ENCODE data around the gene ELF1. TPM values are rescaled to one million over a fixed set of nuclear protein-coding genes. Genes with fewer than 3 reads are reported as not detected.

ELF1 gene
- total and polyA plus RNA-seq, 2 of the 8 experiments (the other 6 are each of a cell fraction or from before 2014, with no cell fraction given): 5.6 to 18.2 TPM

- TF ChIP-seq SP1 (IDR thresholded peaks at IDR 0.05; ENCODE audit: low read depth, low read length): no peak
- TF ChIP-seq CHD1 (IDR thresholded peaks at IDR 0.05; ENCODE audit: low read depth, low read length): no peak
- TF ChIP-seq JUND (IDR thresholded peaks at IDR 0.05; ENCODE audit: low read length): no peak
- no peak for TF ChIP-seq RBBP5 (IDR thresholded peaks at IDR 0.05; ENCODE audit: borderline replicate concordance, low read depth, low read length)
- TF ChIP-seq SUZ12 (IDR thresholded peaks at IDR 0.05; ENCODE audit: low read length): no peak
Measured at GRCh38 chr13:40897053-40897452, 122.1 kb downstream of the ELF1 start (continued).
